Activated T-helper 1 cell treated with Interleukin-2 at 50 U/mL for 16 hours (primary cell): Measurements from ENCODE around the gene C12orf42.

Experiments
- DNase-seq: peaks from one replicate; pipeline ENCODE4 v3.0.0-alpha.2; 2020; ENCODE audit warnings: low read depth

C12orf42 gene

DNA sequence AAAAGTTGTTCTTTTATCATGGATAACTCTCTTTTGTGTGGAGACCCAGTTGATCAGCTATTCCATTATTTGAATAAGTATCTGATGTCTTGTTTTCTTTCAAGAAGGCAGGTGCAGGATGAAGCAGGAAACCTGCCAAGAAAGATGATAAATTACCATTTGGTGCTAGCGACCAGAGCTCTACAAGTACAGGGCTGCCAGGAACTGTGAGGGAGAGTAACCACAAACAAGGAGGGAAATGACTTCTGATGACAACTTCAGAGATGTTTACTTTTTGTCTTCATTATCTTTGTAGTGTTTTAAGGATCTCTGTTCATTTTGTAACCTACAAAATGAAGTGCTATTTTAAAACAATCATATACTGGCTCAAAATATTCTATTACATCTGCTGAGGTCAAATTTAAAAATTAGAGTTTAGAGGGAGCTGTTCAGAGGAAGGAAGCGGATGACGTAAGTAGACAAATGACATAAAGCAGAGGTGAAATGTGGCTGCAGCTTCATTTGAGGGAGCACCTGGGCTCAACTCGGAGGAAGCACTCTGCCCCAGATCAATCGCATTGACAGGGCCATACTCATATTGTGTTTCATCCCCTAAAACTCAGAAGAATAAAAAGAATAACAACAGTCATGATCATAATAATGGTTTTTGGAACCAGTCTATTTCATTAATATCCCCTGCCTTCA is 226.8 kb downstream of the C12orf42 start:
- no peak for DNase-seq

DNA sequence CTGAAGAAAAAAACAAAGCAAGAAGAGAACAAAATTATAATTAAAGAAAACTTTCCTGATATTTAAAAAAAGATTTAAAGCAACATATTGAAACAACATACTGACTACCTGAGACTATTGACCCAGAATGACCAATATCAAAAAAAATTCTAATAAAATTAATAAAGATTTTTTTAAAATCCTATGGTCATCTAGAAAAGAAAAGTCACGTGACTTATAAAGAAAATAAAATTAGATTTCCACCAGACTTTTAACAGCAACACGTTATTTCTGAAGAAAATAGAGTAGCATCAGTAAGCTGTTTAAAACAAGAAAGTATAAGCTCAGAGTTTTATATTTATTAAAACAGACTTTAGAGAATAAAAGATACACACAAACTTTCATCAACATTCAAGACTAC is 238.0 kb downstream of the C12orf42 start:
- no peak for DNase-seq
